NCI-H2227 (cell line): ENCODE data around the gene RXFP4.
"Not testable (repeated sequence)": the region's sequence is repeated elsewhere in the genome, so short reads cannot be mapped to it uniquely, and the experiment has no call there.

Experiments used
- DNase-seq: peaks from one replicate; lab custom pipeline; 2025; ENCODE audit not compliant: unreplicated experiment; lab: John Stamatoyannopoulos, UW

RXFP4 gene

DNA sequence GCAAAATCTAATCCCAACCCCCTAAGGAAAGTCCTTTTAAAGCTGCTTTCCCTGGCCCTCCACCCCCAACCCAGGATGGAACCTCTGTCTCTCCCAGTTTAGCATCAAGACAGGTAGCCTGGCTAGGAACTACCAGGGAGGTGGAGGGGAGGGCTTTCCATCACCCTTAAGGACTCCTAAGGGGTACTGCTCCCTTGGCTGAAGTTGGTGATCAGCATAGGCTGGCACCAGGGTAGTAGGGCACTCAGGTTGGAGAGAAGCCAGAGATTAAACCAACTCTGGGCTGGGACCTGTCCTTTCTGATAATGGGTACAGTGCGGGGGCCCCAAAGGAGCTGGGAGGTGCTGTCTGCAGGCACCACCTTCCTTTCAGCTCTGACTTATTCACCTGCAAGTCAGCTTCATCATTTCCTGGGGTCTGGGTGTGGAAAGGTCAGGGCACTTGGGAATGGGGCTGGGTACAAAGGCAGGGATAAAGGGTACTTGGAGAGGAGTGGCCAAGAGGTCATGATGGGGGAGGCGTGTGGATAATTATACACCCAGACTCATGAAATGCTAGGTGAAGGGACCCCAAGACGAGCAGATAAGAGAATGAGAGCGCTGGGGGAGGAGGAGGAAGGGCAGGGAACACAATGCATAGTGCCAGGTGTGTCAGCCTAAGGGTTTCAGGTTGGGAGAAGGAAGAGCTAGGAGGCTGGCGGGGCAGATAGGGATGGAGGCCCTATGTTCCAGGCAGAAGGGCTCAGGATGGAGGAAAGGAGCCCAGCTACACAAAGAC is 35.7 kb downstream of the RXFP4 start:
- DNase-seq, result no peak

DNA sequence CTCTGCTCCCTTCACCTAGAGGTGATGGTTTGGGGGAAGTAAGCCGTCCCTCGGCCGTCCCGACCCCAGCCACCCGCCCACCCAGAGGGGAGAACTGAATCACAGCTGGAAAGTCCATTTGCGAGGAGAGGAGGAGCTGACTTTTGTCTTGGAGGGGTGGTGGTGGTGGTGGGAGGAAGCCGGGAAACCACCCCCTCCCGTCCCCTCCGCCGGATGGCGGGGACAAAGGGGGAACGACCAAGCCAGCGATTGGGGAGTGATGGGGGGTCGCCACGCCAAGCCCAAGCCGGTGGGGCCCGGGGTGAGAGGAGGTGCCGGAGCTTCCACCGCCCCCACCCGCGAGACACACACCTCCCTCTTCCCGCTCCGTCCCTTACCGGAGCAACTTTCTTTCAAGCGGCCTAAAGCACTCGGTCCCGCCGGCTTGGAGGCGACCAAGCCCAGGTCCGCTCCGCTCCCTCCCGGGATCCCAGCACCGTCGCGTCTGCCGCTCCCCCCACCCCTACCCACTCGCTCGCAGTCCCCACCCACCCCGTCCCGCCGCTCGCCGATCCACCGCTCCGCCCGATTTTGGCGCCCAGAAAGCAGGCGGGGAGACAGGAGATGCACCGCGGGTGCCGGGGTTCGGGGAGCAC is 36.4 kb downstream of the RXFP4 start:
- peak; percentile 52 for DNase-seq

- DNase-seq, result peak; percentile 55
Observed at GRCh38 chr1:155978325-155978972, 37.0 kb downstream of the RXFP4 start, which contains the start of gene ARHGEF2. TSS of gene ARHGEF2 (minus strand) at chr1:155978547. CDS start at chr1:155978427, 120 bp downstream.

DNA sequence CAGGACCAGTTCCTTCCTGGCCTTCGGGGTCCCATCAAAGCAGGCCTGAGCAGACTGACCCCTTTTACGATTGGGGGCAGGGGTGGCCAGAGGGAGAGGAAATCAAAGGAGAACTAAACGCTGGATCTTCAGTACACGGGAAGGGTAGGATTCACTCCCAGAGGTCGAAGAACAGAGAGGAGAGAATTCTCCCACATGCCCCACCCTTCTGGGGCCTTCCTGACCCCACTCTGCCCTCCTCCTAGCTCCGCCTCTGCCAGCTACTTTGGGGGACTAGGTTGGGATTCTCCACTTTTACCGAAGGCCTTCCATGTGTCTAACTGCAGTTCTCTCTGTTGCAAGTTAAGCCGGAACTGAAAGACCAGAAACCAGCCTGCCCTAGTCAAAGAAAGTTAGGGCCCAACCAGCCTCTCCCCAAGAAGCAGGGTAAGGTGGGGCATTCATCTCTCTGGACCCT is 37.6 kb downstream of the RXFP4 start:
- no peak for DNase-seq

GRCh38 chr1:155979597-155980343 is 38.3 kb downstream of the RXFP4 start:
- DNase-seq, result no peak

GRCh38 chr1:155981266-155982088 is 40.0 kb downstream of the RXFP4 start:
- DNase-seq, result no peak

- DNase-seq, result no peak
Observed at GRCh38 chr1:155982106-155982505, 40.7 kb downstream of the RXFP4 start.

- DNase-seq, result no peak
Observed at GRCh38 chr1:155983191-155984024, 42.0 kb downstream of the RXFP4 start.

- DNase-seq, result no peak
Observed at GRCh38 chr1:155984341-155984740, 42.9 kb downstream of the RXFP4 start.

DNA sequence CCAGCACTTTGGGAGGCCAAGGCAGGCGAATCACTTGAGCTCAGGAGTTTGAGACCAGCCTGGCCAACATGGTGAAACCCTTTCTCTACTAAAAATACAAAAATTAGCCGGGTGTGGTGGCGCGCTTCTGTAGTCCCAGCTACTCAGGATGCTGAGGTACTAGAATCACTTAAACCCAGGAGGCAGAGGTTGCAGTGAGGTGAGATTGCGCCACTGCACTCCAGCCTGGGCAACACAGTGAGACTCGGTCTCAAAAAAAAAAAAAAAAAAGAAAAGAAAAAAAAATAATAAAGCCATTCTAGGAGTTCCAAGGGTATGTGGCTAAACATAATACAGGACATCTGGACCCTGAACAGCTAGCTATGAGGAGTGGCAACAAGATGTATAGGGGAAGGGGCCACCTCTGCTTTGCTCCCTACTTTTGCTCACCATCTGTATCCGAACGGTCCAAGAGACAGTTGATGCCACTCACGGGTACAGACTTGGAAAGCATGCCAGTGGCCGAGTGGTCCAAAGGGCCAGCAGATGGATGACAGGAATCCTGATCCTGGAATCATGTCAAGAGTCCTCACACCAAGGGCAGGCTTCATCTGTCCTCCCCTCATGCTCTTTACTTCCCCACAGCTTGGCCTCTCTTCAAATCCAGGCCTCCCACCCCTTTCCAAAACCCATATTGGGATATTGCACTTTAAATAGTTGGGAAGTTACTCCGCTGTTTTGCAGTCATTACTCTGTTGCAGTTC is 43.6 kb downstream of the RXFP4 start:
- DNase-seq, result not testable (repeated sequence)

DNA sequence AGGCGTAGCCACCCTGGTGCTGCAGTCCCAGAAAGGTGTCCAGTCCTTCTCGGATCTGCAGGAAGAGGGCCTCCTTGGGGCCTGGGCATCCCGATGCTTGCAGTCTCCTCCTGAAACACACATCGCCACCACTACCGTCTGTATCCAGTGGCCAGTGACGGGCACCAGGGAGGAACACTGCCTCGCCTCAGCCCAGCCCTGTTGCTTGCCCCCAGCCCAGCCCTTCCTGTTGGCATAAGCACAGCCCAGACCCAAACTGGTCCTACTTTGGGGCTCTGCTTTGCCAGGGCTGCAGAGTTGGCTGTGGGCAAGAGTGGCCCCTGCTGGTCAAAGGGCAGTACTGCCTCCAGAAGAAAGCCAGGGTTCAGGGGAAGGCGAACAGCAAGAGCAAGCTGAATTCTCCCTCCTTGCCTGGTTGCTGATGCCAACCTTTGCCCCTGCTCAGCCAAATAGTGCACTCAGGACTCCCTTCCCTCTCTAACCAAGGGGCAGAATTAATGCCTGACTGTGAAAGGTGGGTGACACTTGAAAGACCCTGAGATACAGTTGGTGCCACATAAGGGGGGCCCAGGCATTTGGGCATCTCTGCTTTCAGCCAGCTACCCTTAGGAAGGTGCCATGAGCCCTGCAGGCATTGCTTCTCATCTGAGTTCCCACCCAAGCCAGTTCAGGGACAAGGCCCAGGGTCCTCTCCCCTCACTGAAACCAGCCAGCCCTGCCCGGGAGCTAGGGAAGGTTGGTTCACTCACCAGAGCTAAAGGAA is 48.0 kb downstream of the RXFP4 start:
- peak; percentile 82 for DNase-seq

- no peak for DNase-seq
Observed at GRCh38 chr1:155990005-155990739, 48.7 kb downstream of the RXFP4 start.
